Calu3 (cell line): ENCODE results near the gene HIVEP1. TPM values are rescaled to one million over a fixed set of nuclear protein-coding genes. Genes with fewer than 3 reads are reported as not detected.

Experiments used
- BruUV-seq: library from RNA; stranded (reverse); fragments of 400-500 nt; replicated peaks from 2 replicates; lab custom pipeline; 2021; lab: Mats Ljungman, UMichigan
- CTCF ChIA-PET: fragments of 300-600 bp; sonication (Branson Sonifier 250); formaldehyde crosslinking; loops from one replicate; lab custom pipeline; 2022; ENCODE audit warnings: antibody characterized with exemption; lab: Charles Lee
- DNase-seq: peaks from one replicate; pipeline ENCODE4 v3.0.0; 2022
- H3K27ac Mint-ChIP-seq: one replicate; pipeline ENCODE4 v1.8.0; 2022; ENCODE audit warnings: mixed read lengths; ENCODE audit not compliant: unreplicated experiment
- H3K27me3 Mint-ChIP-seq: one replicate; pipeline ENCODE4 v1.8.0; 2022; ENCODE audit warnings: mixed read lengths; ENCODE audit not compliant: unreplicated experiment
- H3K36me3 Mint-ChIP-seq: one replicate; pipeline ENCODE4 v1.8.0; 2022; ENCODE audit warnings: mild to moderate bottlenecking, moderate library complexity, mixed read lengths; ENCODE audit not compliant: insufficient read depth, unreplicated experiment
- H3K4me1 Mint-ChIP-seq: one replicate; pipeline ENCODE4 v1.8.0; 2022; ENCODE audit warnings: mild to moderate bottlenecking, low read depth, mixed read lengths; ENCODE audit not compliant: unreplicated experiment
- H3K4me3 Mint-ChIP-seq: one replicate; pipeline ENCODE4 v1.8.0; 2022; ENCODE audit warnings: mild to moderate bottlenecking, low read depth, moderate library complexity, mixed read lengths; ENCODE audit not compliant: unreplicated experiment
- H3K9me3 Mint-ChIP-seq: one replicate; pipeline ENCODE4 v1.8.0; 2022; ENCODE audit warnings: low read depth, mixed read lengths; ENCODE audit not compliant: unreplicated experiment
- intact Hi-C: fragments of 100-400 bp; cut with micrococcal nuclease; formaldehyde crosslinking; loops from one replicate; pipeline ENCODE4 v1.10.0; 2022; ENCODE audit not compliant: unreplicated experiment
- total RNA-seq: library from RNA; stranded (reverse); gene quantifications from 2 replicates; pipeline ENCODE4 v1.2.3, GENCODE V29; 2022
- TF ChIP-seq, protein P1 (sequence below): fragments of 200-600 bp; IDR thresholded peaks from one replicate; pipeline ENCODE4 v1.8.0; 2022; ENCODE audit warnings: antibody characterized with exemption; ENCODE audit not compliant: unreplicated experiment

Gene HIVEP1
- total RNA-seq, 1 experiment from 2014 or later = 16.1 TPM

- TF ChIP-seq, protein P1, sequence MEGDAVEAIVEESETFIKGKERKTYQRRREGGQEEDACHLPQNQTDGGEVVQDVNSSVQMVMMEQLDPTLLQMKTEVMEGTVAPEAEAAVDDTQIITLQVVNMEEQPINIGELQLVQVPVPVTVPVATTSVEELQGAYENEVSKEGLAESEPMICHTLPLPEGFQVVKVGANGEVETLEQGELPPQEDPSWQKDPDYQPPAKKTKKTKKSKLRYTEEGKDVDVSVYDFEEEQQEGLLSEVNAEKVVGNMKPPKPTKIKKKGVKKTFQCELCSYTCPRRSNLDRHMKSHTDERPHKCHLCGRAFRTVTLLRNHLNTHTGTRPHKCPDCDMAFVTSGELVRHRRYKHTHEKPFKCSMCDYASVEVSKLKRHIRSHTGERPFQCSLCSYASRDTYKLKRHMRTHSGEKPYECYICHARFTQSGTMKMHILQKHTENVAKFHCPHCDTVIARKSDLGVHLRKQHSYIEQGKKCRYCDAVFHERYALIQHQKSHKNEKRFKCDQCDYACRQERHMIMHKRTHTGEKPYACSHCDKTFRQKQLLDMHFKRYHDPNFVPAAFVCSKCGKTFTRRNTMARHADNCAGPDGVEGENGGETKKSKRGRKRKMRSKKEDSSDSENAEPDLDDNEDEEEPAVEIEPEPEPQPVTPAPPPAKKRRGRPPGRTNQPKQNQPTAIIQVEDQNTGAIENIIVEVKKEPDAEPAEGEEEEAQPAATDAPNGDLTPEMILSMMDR = no peak
- Mint-ChIP-seq H3K4me1 (peaks cover 15% of the 10 kb centered on the region), H3K36me3 (peaks cover 48% of the 10 kb centered on the region), H3K4me3 (peak overlapping the region; percentile 76), H3K27ac (peak overlapping the region; percentile 93), H3K27me3 (no peaks in the 10 kb centered on the region), H3K9me3 (no peaks in the 10 kb centered on the region)
- CTCF ChIA-PET = no interaction called here
- no peak for DNase-seq
- no TSS peak for BruUV-seq
- intact Hi-C loops = no loop called here
Observed at GRCh38 chr6:12007473-12007872, 4.6 kb upstream of the HIVEP1 start.

DNA sequence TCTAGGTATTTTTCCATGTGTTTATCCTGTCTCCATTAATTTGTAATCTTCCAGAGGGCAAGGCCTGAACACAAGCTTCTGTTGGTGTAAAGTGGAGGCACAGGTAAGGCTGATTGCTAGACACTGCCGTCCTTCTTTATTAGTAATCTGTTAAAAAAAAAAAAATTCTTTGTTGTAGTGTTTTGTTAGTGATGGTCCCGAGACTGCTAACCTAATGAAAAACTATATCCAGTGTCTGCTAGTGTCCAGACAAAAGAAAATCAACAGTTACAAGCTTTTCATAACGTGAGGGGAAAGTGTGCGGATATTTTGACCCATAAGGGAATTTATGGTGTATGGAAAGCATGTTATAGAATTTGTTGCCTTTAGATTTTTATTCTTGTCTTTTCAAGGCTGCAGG, 4.2 kb upstream of the HIVEP1 start:
- no peaks in the 10 kb centered on the region for H3K27me3 Mint-ChIP-seq
- CTCF ChIA-PET = no interaction called here
- peaks cover 52% of the 10 kb centered on the region for H3K36me3 Mint-ChIP-seq
- H3K4me3 Mint-ChIP-seq = peak overlapping the region; percentile 76
- peak overlapping the region; percentile 93 for H3K27ac Mint-ChIP-seq
- no peaks in the 10 kb centered on the region for H3K9me3 Mint-ChIP-seq
- DNase-seq = no peak
- TSS peak; percentile 90 for BruUV-seq
- TF ChIP-seq, protein P1 = no peak
- peaks cover 15% of the 10 kb centered on the region for H3K4me1 Mint-ChIP-seq
- intact Hi-C loops = no loop called here

DNA sequence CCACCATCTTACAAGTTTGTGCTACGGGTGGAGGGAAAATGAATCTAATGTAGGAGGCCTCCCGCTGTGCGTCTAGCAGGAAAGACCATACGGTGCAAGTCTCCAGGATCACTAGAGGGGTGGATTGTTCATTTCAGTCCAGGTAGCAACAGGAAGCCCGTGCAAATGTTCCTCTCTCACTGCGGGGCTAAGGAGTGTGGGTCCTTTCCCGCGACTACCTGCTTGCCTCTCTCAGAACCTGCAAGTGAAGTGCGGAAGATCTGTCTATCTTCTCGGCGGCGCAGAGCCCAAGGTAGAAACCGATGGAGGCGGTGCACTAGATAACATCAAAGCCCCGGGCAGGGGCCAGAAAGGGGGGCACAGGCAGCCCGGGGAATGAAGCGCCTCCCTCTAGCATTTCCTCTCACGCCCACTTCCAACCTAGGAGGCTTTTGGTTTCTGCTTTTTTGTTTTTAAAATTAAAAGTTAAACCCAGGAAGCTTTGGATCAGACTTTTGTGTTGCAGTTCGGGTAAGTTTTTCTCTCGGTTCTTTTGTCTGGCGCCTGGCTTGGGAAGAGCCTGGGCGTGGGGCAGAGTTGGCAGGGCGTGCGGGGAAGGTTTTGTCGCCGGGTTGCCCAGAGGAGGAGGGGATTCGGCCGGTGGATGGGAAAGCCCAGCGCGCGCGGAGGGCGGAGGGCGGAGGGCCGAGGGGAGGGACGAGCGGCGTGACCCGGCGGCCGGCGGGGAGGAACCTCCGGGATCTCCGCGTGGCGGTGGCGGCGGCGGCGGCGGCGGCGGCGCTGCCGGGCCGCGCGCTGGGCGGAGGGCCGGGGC, 3.5 kb upstream of the HIVEP1 start:
- DNase-seq = peak; percentile 86
- intact Hi-C loops = no loop called here
- no peaks in the 10 kb centered on the region for H3K9me3 Mint-ChIP-seq
- H3K36me3 Mint-ChIP-seq = peaks cover 58% of the 10 kb centered on the region
- no peaks in the 10 kb centered on the region for H3K27me3 Mint-ChIP-seq
- peak overlapping the region; percentile 93 for H3K27ac Mint-ChIP-seq
- peaks cover 15% of the 10 kb centered on the region for H3K4me1 Mint-ChIP-seq
- H3K4me3 Mint-ChIP-seq = peak overlapping the region; percentile 76
- CTCF ChIA-PET = no interaction called here
- BruUV-seq = no TSS peak
- TF ChIP-seq, protein P1 = no peak

DNA sequence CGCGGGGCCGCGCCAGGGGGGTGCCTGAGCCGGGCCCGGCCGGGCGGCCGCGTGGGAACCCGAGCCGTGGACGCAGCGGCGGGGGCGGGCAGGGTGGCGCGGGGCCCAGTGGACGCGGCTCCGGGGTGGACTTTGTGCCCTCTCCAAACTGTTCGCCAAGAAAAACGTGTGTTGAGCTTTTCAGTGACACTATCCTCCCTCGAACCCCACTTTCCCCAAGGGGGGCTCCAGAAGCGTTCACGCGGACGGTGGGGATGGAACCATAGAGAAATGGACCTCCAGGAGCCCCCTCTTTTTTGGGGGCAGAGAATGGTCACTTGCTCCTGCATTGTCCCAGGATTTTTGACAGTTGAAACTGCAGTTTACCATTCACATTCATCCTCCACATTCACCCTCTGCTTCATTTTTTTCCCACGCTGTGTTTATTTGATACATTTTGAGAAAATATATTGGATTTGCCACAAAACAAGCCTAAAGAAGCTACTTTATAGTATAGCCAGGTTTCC, 2.9 kb upstream of the HIVEP1 start:
- peak overlapping the region; percentile 76 for H3K4me3 Mint-ChIP-seq
- intact Hi-C loops = no loop called here
- H3K27me3 Mint-ChIP-seq = no peaks in the 10 kb centered on the region
- TF ChIP-seq, protein P1 = no peak
- H3K27ac Mint-ChIP-seq = peak overlapping the region; percentile 93
- H3K4me1 Mint-ChIP-seq = peaks cover 15% of the 10 kb centered on the region
- no peak for DNase-seq
- CTCF ChIA-PET = no interaction called here
- BruUV-seq = TSS peak; percentile 13
- peaks cover 58% of the 10 kb centered on the region for H3K36me3 Mint-ChIP-seq
- H3K9me3 Mint-ChIP-seq = no peaks in the 10 kb centered on the region
